ENCODE measurements around the gene NCOA7.

GRCh38 chr6:125970760-125971159 lies 180.0 kb downstream of the NCOA7 start:
- TF ChIP-seq CTCF (IDR thresholded peaks at IDR 0.05) (no peak), POLR2A (IDR thresholded peaks at IDR 0.05) (no peak)

All from suprapubic skin (tissue), 3 donors.